Measurements from ENCODE around the gene PARS2.

- TF ChIP-seq CTCF (IDR thresholded peaks at IDR 0.05; ENCODE audit: poor library complexity, severe bottlenecking) (no peak), POLR2AphosphoS5 (IDR thresholded peaks at IDR 0.05) (no peak), EP300 (conservative IDR thresholded peaks at IDR 0.05; ENCODE audit: poor library complexity, severe bottlenecking) (no peak), MXI1 (conservative IDR thresholded peaks at IDR 0.05; ENCODE audit: poor library complexity, severe bottlenecking) (no peak), EZH2 (IDR thresholded peaks at IDR 0.05; ENCODE audit: borderline replicate concordance, insufficient read depth, low read length, poor library complexity, severe bottlenecking) (no peak), REST (IDR thresholded peaks at IDR 0.05; ENCODE audit: borderline replicate concordance) (no peak), RAD21 (conservative IDR thresholded peaks at IDR 0.05) (no peak), TAF1 (IDR thresholded peaks at IDR 0.05; ENCODE audit: low read depth) (no peak), SMC3 (conservative IDR thresholded peaks at IDR 0.05; ENCODE audit: poor library complexity) (no peak)
Measured at GRCh38 chr1:54757833-54758232, 6.5 kb downstream of the PARS2 start.
